HepG2 (cell line): ENCODE measurements around the gene DCST2. TPM values are rescaled to one million over a fixed set of nuclear protein-coding genes. Genes with fewer than 3 reads are reported as not detected.

Source experiments
- ATAC-seq: fragments of 200-7000 bp; cut with Tn5 transposase; 3 replicates; pipeline ENCODE4 v1.9.1; 2020; ENCODE audit warnings: mild to moderate bottlenecking, moderate library complexity
- BruUV-seq: library from RNA; stranded (reverse); fragments of 400-500 nt; replicated peaks from 2 replicates; lab custom pipeline; 2021; lab: Mats Ljungman, UMichigan
- CTCF ChIA-PET: fragments of 300-600 bp; formaldehyde crosslinking; extraction: SDS; loops from one replicate; lab custom pipeline; 2021; ENCODE audit warnings: low total read pairs, inconsistent platforms, low intra/inter-chr PET ratio; lab: Yijun Ruan, JAX
- POLR2A ChIA-PET: fragments of 350-600 bp; sonication (Branson Sonifier 250); formaldehyde crosslinking; loops from one replicate; lab custom pipeline; 2020; ENCODE audit warnings: antibody characterized with exemption, inconsistent platforms; lab: Yijun Ruan, JAX
- DNase-seq: peaks from one replicate; pipeline ENCODE4 v3.0.0-alpha.2; 2015; ENCODE audit warnings: low spot score
- FAIRE-seq: peaks from 3 replicates; lab custom pipeline; 2011; peaks lifted over from hg19 to GRCh38; lab: Jason Lieb, UNC
- H2AFZ ChIP-seq: one replicate; pipeline ENCODE4 v1.6.1; 2011; ENCODE audit warnings: low read length, inconsistent platforms
- H3K27ac ChIP-seq: fragments of 300-600 bp; 3 replicates; pipeline ENCODE4 v1.8.0; 2011; ENCODE audit warnings: mixed run types, mild to moderate bottlenecking, mixed read lengths, low read length, inconsistent platforms; ENCODE audit not compliant: insufficient read depth; ENCODE audit errors: extremely low read length
- H3K27me3 ChIP-seq, 2 experiments: fragments of 200-600 bp in 1 of 2; 2 replicates in 1 of 2; 3 replicates in 1 of 2; pipeline versions ENCODE4 v1.6.0 to v1.8.0; 2011; ENCODE audit warnings: low read length in 2 of 2, mild to moderate bottlenecking in 2 of 2, moderate library complexity in 2 of 2, inconsistent platforms in 1 of 2; ENCODE audit not compliant: insufficient read depth in 2 of 2, control insufficient read depth in 1 of 2
- H3K36me3 ChIP-seq, 2 experiments: fragments of 200-600 bp in 1 of 2; replicated peaks in 1 of 2; 2 replicates in 1 of 2; 3 replicates in 1 of 2; pipeline versions ENCODE4 v1.5.1 to v1.8.0; 2011; ENCODE audit warnings: low read length in 2 of 2, inconsistent platforms in 1 of 2; ENCODE audit not compliant: insufficient read depth in 2 of 2, control insufficient read depth in 1 of 2
- H3K4me1 ChIP-seq: 2 replicates; pipeline ENCODE4 v1.5.1; 2012; ENCODE audit warnings: low read length, inconsistent platforms; ENCODE audit not compliant: insufficient read depth
- H3K4me2 ChIP-seq: 2 replicates; pipeline ENCODE4 v1.6.0; 2011; ENCODE audit warnings: low read depth, low read length, inconsistent platforms
- H3K4me3 ChIP-seq, 3 experiments: fragments of 200-600 bp in 1 of 3; sonication (generic), shearing (Covaris generic) in 1 of 3; replicated peaks in 1 of 3; 2 replicates each; pipeline ENCODE4 v1.5.1; 2011 to 2016; ENCODE audit warnings: low read length in 3 of 3, inconsistent platforms in 2 of 3, low read depth in 2 of 3, mild to moderate bottlenecking in 2 of 3, control low read depth in 1 of 3, mixed read lengths in 1 of 3; ENCODE audit not compliant: insufficient read depth in 1 of 3
- H3K79me2 ChIP-seq: one replicate; pipeline ENCODE4 v1.6.1; 2011; ENCODE audit warnings: low read length, inconsistent platforms; ENCODE audit not compliant: insufficient read depth
- H3K9ac ChIP-seq: 2 replicates; pipeline ENCODE4 v1.6.0; 2011; ENCODE audit warnings: mild to moderate bottlenecking, low read depth, low read length, inconsistent platforms; ENCODE audit not compliant: insufficient read depth
- H3K9me3 ChIP-seq: 2 replicates; pipeline ENCODE4 v1.5.1; 2012; ENCODE audit warnings: mild to moderate bottlenecking, low read length
- H4K20me1 ChIP-seq: 2 replicates; pipeline ENCODE4 v1.6.0; 2011; ENCODE audit warnings: inconsistent platforms, mild to moderate bottlenecking, low read length, moderate library complexity; ENCODE audit not compliant: insufficient read depth
- GPN1 ChIP-seq: sonication (generic); formaldehyde crosslinking; IDR thresholded peaks from 2 replicates; pipeline ENCODE4 v1.5.1; 2020; ENCODE audit warnings: missing genetic modification reagents, borderline replicate concordance
- KIAA2018 ChIP-seq: sonication (generic); formaldehyde crosslinking; IDR thresholded peaks from 2 replicates; pipeline ENCODE4 v1.5.0; 2020; ENCODE audit warnings: mild to moderate bottlenecking, missing genetic modification reagents, borderline replicate concordance
- PHF21A ChIP-seq: sonication (generic); formaldehyde crosslinking; IDR thresholded peaks from 2 replicates; pipeline ENCODE4 v1.5.0; 2020; ENCODE audit warnings: mild to moderate bottlenecking, missing genetic modification reagents
- SKI ChIP-seq: fragments of 450-650 bp; IDR thresholded peaks from one replicate; pipeline ENCODE4 v1.6.1; 2018; ENCODE audit warnings: mild to moderate bottlenecking; ENCODE audit not compliant: partially characterized antibody
- TBL1XR1 ChIP-seq: fragments of 150-350 bp; IDR thresholded peaks from 2 replicates; pipeline ENCODE4 v1.6.1; 2014; ENCODE audit warnings: borderline replicate concordance, low read length; ENCODE audit not compliant: partially characterized antibody
- WGBS: methylation state at CpG from one replicate; pipeline ENCODE4 v1.1.6; 2017; ENCODE audit warnings: low lambda C conversion rate; 5-methylcytosine and 5-hydroxymethylcytosine counted together
- in situ Hi-C: cut with HindIII; loops from 2 replicates; pipeline ENCODE4 v1.10.0; 2017; ENCODE audit warnings: low pct_unique_long_range_greater_than_20kb; ENCODE audit not compliant: extremely low pct_ligation_motif_present
- intact Hi-C: fragments of 100-400 bp; cut with micrococcal nuclease; formaldehyde crosslinking; loops from one replicate; pipeline ENCODE4 v1.10.0; 2022; ENCODE audit not compliant: unreplicated experiment
- polyA plus RNA-seq, 8 experiments: library from polyadenylated mRNA; depleted of rRNA in 3 of 8; stranded (reverse) in 7 of 8; unstranded in 1 of 8; fragments of >200 nt; fragmentation: Illumina TruSeq in 4 of 8; extraction: Trizol in 4 of 8; gene quantifications; 2 replicates each; pipeline versions ENCODE4 v1.2.1 to v1.2.3, GENCODE V29; 2011 to 2016; ENCODE audit warnings: low read depth in 4 of 8, missing spikeins in 1 of 8, mixed read lengths in 1 of 8; ENCODE audit not compliant: insufficient read depth in 1 of 8
- total RNA-seq, 5 experiments: library from RNA; depleted of rRNA; stranded (reverse); fragments of >200 nt; fragmentation: Illumina TruSeq; extraction: Trizol; gene quantifications; 2 replicates each; pipeline ENCODE4 v1.2.3, GENCODE V29; 2016; ENCODE audit warnings: low read depth in 1 of 5
- TF ChIP-seq, protein P1 (sequence below): sonication (generic); formaldehyde crosslinking; IDR thresholded peaks from 2 replicates; pipeline ENCODE4 v1.4.0; 2020; ENCODE audit warnings: low read depth, missing genetic modification reagents

The DCST2 gene
- total and polyA plus RNA-seq, 2 of the 13 experiments (the other 11 are each of a cell fraction or from before 2014, with no cell fraction given) = 0.74 TPM; not detected in 1

GRCh38 chr1:155003766-155004351, 29.7 kb downstream of the DCST2 start:
- H3K4me2 ChIP-seq = peak overlapping the region; percentile 89
- WGBS = 3% methylated on average over 13 of the region's 34 CpGs
- BruUV-seq = no TSS peak
- peak overlapping the region; percentile 95 for H3K9ac ChIP-seq
- ChIA-PET POLR2A (interaction anchor here (0.6 to 6.7 kb wide), 11 partner anchors 10 to 223 kb away, joined by 3 to 90 read pairs (median 3); partner anchors contain the start of genes ADAM15, FLAD1 and PMVK), CTCF (interaction anchor here (1.6 kb wide), 1 partner anchor 13 kb away, joined by 5 read pairs; no protein-coding TSS in a partner anchor)
- H3K36me3 ChIP-seq = no peaks in the 10 kb centered on the region; a peak in 1 of 5 replicates
- peak overlapping the region; percentile 86 to 98 (median 98) for H3K4me3 ChIP-seq
- ATAC-seq (peak; percentile 1; the same call in 1 of the 3 replicates), FAIRE-seq (peak; percentile 26), DNase-seq (peak; percentile 70)
- intact Hi-C loops = loop anchor here (5.0 kb wide), 1 partner anchor 447 kb away; the partner anchor contains the start of gene UBE2Q1
- H3K27me3 ChIP-seq = no peaks in the 10 kb centered on the region; a peak in 1 of 5 replicates
- peaks cover 60% of the 10 kb centered on the region for H3K4me1 ChIP-seq
- H2AFZ ChIP-seq = no peak overlapping the region
- peak overlapping the region; percentile 97 for H3K27ac ChIP-seq
- in situ Hi-C loops = no loop called here
- no peaks in the 10 kb centered on the region for H3K9me3 ChIP-seq
- peaks cover 4% of the 10 kb centered on the region; the same call in 1 of the 2 replicates for H4K20me1 ChIP-seq
- peaks cover 40% of the 10 kb centered on the region for H3K79me2 ChIP-seq
- no peak for TF ChIP-seq GPN1 (CRISPR knock-in tag)
- TF ChIP-seq PHF21A = peak; percentile 57; the same call in 1 of the 2 replicates
- TF ChIP-seq, protein P1, sequence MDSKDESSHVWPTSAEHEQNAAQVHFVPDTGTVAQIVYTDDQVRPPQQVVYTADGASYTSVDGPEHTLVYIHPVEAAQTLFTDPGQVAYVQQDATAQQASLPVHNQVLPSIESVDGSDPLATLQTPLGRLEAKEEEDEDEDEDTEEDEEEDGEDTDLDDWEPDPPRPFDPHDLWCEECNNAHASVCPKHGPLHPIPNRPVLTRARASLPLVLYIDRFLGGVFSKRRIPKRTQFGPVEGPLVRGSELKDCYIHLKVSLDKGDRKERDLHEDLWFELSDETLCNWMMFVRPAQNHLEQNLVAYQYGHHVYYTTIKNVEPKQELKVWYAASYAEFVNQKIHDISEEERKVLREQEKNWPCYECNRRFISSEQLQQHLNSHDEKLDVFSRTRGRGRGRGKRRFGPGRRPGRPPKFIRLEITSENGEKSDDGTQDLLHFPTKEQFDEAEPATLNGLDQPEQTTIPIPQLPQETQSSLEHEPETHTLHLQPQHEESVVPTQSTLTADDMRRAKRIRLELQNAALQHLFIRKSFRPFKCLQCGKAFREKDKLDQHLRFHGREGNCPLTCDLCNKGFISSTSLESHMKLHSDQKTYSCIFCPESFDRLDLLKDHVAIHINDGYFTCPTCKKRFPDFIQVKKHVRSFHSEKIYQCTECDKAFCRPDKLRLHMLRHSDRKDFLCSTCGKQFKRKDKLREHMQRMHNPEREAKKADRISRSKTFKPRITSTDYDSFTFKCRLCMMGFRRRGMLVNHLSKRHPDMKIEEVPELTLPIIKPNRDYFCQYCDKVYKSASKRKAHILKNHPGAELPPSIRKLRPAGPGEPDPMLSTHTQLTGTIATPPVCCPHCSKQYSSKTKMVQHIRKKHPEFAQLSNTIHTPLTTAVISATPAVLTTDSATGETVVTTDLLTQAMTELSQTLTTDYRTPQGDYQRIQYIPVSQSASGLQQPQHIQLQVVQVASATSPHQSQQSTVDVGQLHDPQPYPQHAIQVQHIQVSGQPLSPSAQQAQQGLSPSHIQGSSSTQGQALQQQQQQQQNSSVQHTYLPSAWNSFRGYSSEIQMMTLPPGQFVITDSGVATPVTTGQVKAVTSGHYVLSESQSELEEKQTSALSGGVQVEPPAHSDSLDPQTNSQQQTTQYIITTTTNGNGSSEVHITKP (CRISPR knock-in tag) = 0 out of 2 replicates have a peak, but pooled peaks have one; percentile 23
- TF ChIP-seq KIAA2018 = no peak
- TF ChIP-seq SKI = no peak
- TF ChIP-seq TBL1XR1 = no peak
